H54 (cell line): Measurements from ENCODE around the gene MGAT4C.
A peak's percentile ranks its signal among the peaks of the same experiment; 100 is the strongest.

ENCODE experiments used
- DNase-seq: peaks from one replicate; pipeline ENCODE4 v3.0.0; 2011; ENCODE audit warnings: low spot score, mixed read lengths; ENCODE audit not compliant: insufficient read length
- FAIRE-seq: peaks from 3 replicates; lab custom pipeline; 2011; peaks lifted over from hg19 to GRCh38; lab: Jason Lieb, UNC
- POLR2A ChIP-seq: IDR thresholded peaks from 2 replicates; pipeline ENCODE4 v1.6.1; 2011; ENCODE audit warnings: low read depth, mild to moderate bottlenecking, low read length

The MGAT4C gene

GRCh38 chr12:86249851-86250250, 6.3 kb downstream of the MGAT4C start:
- FAIRE-seq (peak; percentile 91), DNase-seq (peak; percentile 11)
- no peak for TF ChIP-seq POLR2A

- FAIRE-seq = peak; percentile 45
- no peak for TF ChIP-seq POLR2A
- DNase-seq = no peak
Measured at GRCh38 chr12:86249276-86249675, 6.9 kb downstream of the MGAT4C start.

GRCh38 chr12:86247871-86248270, 8.3 kb downstream of the MGAT4C start:
- FAIRE-seq (no peak), DNase-seq (no peak)
- no peak for TF ChIP-seq POLR2A

- TF ChIP-seq POLR2A = no peak
- DNase-seq (no peak), FAIRE-seq (no peak)
Measured at GRCh38 chr12:86241600-86241999, 14.6 kb downstream of the MGAT4C start.

- DNase-seq (no peak), FAIRE-seq (no peak)
- TF ChIP-seq POLR2A = no peak
Measured at GRCh38 chr12:86234316-86234855, 21.8 kb downstream of the MGAT4C start.

GRCh38 chr12:86233126-86233525, 23.1 kb downstream of the MGAT4C start:
- DNase-seq (no peak), FAIRE-seq (no peak)
- no peak for TF ChIP-seq POLR2A

- DNase-seq = peak; percentile 5
- FAIRE-seq = peak; percentile 88
- no peak for TF ChIP-seq POLR2A
Measured at GRCh38 chr12:86230516-86231146, 25.6 kb downstream of the MGAT4C start.

GRCh38 chr12:86229772-86230171, 26.4 kb downstream of the MGAT4C start:
- no peak for TF ChIP-seq POLR2A
- no peak for FAIRE-seq
- no peak for DNase-seq

- no peak for DNase-seq
- FAIRE-seq = peak; percentile 55
- TF ChIP-seq POLR2A = no peak
Measured at GRCh38 chr12:86228656-86229055, 27.5 kb downstream of the MGAT4C start.

- no peak for TF ChIP-seq POLR2A
- no peak for FAIRE-seq
- no peak for DNase-seq
Measured at GRCh38 chr12:86226481-86226880, 29.7 kb downstream of the MGAT4C start.

GRCh38 chr12:86216591-86216990, 39.6 kb downstream of the MGAT4C start:
- FAIRE-seq = no peak
- TF ChIP-seq POLR2A = no peak
- no peak for DNase-seq

- no peak for FAIRE-seq
- no peak for TF ChIP-seq POLR2A
- no peak for DNase-seq
Measured at GRCh38 chr12:86213012-86213411, 43.2 kb downstream of the MGAT4C start.

GRCh38 chr12:86198696-86199444, 57.3 kb downstream of the MGAT4C start:
- FAIRE-seq (peak; percentile 48), DNase-seq (no peak)
- no peak for TF ChIP-seq POLR2A

GRCh38 chr12:86196465-86196864, 59.7 kb downstream of the MGAT4C start:
- DNase-seq = no peak
- no peak for TF ChIP-seq POLR2A
- no peak for FAIRE-seq
